Endodermal cell (in vitro differentiated cells): ENCODE measurements around the gene AP4E1. TPM values are rescaled to one million over a fixed set of nuclear protein-coding genes. Genes with fewer than 3 reads are reported as not detected.
A peak's percentile ranks its signal among the peaks of the same experiment; 100 is the strongest.

Experiments used
- DNase-seq: peaks from one replicate; pipeline ENCODE4 v3.0.0-alpha.2; 2017
- H3K27ac ChIP-seq: 2 replicates; pipeline ENCODE4 v1.5.1; 2013; ENCODE audit warnings: mild to moderate bottlenecking, low read depth, low read length, moderate library complexity
- H3K27me3 ChIP-seq: 2 replicates; pipeline ENCODE4 v1.6.1; 2013; ENCODE audit warnings: mild to moderate bottlenecking, low read length, moderate library complexity; ENCODE audit not compliant: insufficient read depth, control insufficient read depth, poor library complexity, severe bottlenecking
- H3K36me3 ChIP-seq: 2 replicates; pipeline ENCODE4 v1.7.0; 2013; ENCODE audit warnings: mild to moderate bottlenecking, low read length, moderate library complexity; ENCODE audit not compliant: control insufficient read depth, insufficient read depth
- H3K4me1 ChIP-seq: one replicate; pipeline ENCODE4 v1.7.0; 2013; ENCODE audit warnings: low read length; ENCODE audit not compliant: control insufficient read depth, insufficient read depth
- H3K4me3 ChIP-seq: 2 replicates; pipeline ENCODE4 v1.5.1; 2013; ENCODE audit warnings: mild to moderate bottlenecking, low read length, moderate library complexity
- H3K9ac ChIP-seq: 2 replicates; pipeline ENCODE4 v1.6.1; 2013; ENCODE audit warnings: mild to moderate bottlenecking, low read length, moderate library complexity; ENCODE audit not compliant: poor library complexity, severe bottlenecking; ENCODE audit errors: extremely low read depth
- H3K9me3 ChIP-seq: 2 replicates; pipeline ENCODE4 v1.6.1; 2013; ENCODE audit warnings: mild to moderate bottlenecking, low read length, moderate library complexity; ENCODE audit not compliant: control insufficient read depth
- H3K27ac Mint-ChIP-seq: 2 replicates; pipeline ENCODE4 v1.8.0; 2020; ENCODE audit warnings: mixed read lengths
- H3K27me3 Mint-ChIP-seq: 2 replicates; pipeline ENCODE4 v1.8.0; 2021; ENCODE audit warnings: mild to moderate bottlenecking, mixed read lengths; ENCODE audit not compliant: insufficient read depth
- H3K36me3 Mint-ChIP-seq: 2 replicates; pipeline ENCODE4 v1.8.0; 2020; ENCODE audit warnings: low read depth, mixed read lengths
- H3K4me1 Mint-ChIP-seq: 2 replicates; pipeline ENCODE4 v1.8.0; 2020; ENCODE audit warnings: mixed read lengths
- H3K4me3 Mint-ChIP-seq: 2 replicates; pipeline ENCODE4 v1.8.0; 2020; ENCODE audit warnings: mild to moderate bottlenecking, moderate library complexity, mixed read lengths
- H3K9me3 Mint-ChIP-seq: 2 replicates; pipeline ENCODE4 v1.8.0; 2020; ENCODE audit warnings: mild to moderate bottlenecking, mixed read lengths
- CTCF ChIP-seq: fragments of 200-600 bp; sonication (generic); conservative IDR thresholded peaks from 2 replicates; pipeline ENCODE4 v1.5.0; 2021; ENCODE audit warnings: antibody characterized with exemption, mild to moderate bottlenecking
- WGBS, 2 experiments: methylation state at CpG; one replicate each; pipeline versions ENCODE4 v1.1.5 to v1.1.7; 2013; ENCODE audit warnings: missing lambda C conversion rate in 2 of 2, mixed read lengths in 1 of 2; ENCODE audit not compliant: insufficient coverage in 1 of 2, insufficient read length in 1 of 2; 5-methylcytosine and 5-hydroxymethylcytosine counted together
- total RNA-seq, 2 donors: library from RNA; stranded (reverse); fragmentation: NEBNext Ultra II Directional in 1 of 2; extraction: Animal tissue kit (Norgen Biotek cat#: 25700) in 1 of 2; gene quantifications; 2 replicates in 1 of 2; 3 replicates in 1 of 2; pipeline ENCODE4 v1.2.1, GENCODE V29; 2021

The AP4E1 gene
- total RNA-seq, 2 donors from 2014 or later = 7.8 to 12.5 TPM

GRCh38 chr15:51006336-51006985 is 98.0 kb downstream of the AP4E1 start:
- DNase-seq = no peak
- peaks cover 18% of the 10 kb centered on the region for H3K9me3 Mint-ChIP-seq
- no peak overlapping the region for H3K4me3 Mint-ChIP-seq
- no peaks in the 10 kb centered on the region for H3K27me3 ChIP-seq
- H3K27me3 Mint-ChIP-seq = no peaks in the 10 kb centered on the region
- H3K4me1 Mint-ChIP-seq = peaks cover 2% of the 10 kb centered on the region
- 100% methylated on average over 1 of the region's 1 CpG; no CpG with 5 or more reads in 1 of the 2 experiments for WGBS, 2 experiments
- no peak overlapping the region for H3K9ac ChIP-seq
- peaks cover 5% of the 10 kb centered on the region for H3K4me1 ChIP-seq
- H3K27ac ChIP-seq = no peak overlapping the region
- H3K36me3 ChIP-seq = peaks cover 38% of the 10 kb centered on the region
- H3K36me3 Mint-ChIP-seq = peaks cover 40% of the 10 kb centered on the region
- no peak for TF ChIP-seq CTCF
- no peak overlapping the region for H3K27ac Mint-ChIP-seq
- peaks cover 15% of the 10 kb centered on the region for H3K9me3 ChIP-seq
- H3K4me3 ChIP-seq = no peak overlapping the region

DNA sequence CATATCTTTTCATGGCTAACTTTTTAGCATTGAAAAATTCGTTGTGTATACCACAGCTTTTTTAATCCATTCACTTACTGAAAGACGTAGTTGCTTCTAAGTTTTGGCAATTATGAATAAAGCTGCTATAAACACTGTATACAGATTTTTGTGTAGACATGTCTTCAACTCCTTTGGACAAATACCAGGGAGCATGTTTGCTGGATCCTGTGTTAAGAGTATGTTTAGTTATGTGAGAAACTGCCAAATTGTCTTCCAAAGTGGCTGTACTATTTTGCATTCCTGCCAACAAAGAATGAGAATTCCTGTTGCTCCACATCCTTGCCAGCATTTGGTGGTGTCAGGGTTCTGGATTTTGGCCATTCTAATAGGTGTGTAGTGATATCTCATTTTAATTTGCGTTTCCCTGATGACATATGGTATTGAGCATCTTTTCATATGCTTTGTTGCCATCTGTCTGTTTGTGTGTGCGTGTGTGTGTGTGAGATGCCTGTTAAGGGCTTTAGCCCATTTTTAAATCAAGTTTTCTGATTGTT is 98.7 kb downstream of the AP4E1 start:
- Mint-ChIP-seq H3K27me3 (no peaks in the 10 kb centered on the region), H3K36me3 (peaks cover 35% of the 10 kb centered on the region), H3K27ac (no peak overlapping the region), H3K4me3 (no peak overlapping the region), H3K9me3 (peaks cover 18% of the 10 kb centered on the region), H3K4me1 (peaks cover 2% of the 10 kb centered on the region)
- no peak for DNase-seq
- Histone ChIP-seq H3K27ac (no peak overlapping the region), H3K9me3 (peaks cover 15% of the 10 kb centered on the region), H3K9ac (no peak overlapping the region), H3K36me3 (peaks cover 36% of the 10 kb centered on the region), H3K4me3 (peak overlapping the region; percentile 10), H3K27me3 (no peaks in the 10 kb centered on the region), H3K4me1 (peaks cover 5% of the 10 kb centered on the region)
- 84 to 94% methylated on average over 4 of the region's 4 CpGs for WGBS, 2 experiments
- TF ChIP-seq CTCF = no peak

GRCh38 chr15:51011212-51011611 is 102.7 kb downstream of the AP4E1 start:
- DNase-seq = no peak
- Mint-ChIP-seq H3K4me3 (no peak overlapping the region), H3K36me3 (peaks cover 31% of the 10 kb centered on the region), H3K9me3 (peaks cover 18% of the 10 kb centered on the region), H3K27me3 (no peaks in the 10 kb centered on the region), H3K4me1 (no peaks in the 10 kb centered on the region), H3K27ac (no peak overlapping the region)
- 100% methylated on average over 1 of the region's 1 CpG; no CpG with 5 or more reads in 1 of the 2 experiments for WGBS, 2 experiments
- TF ChIP-seq CTCF = no peak
- Histone ChIP-seq H3K9me3 (peaks cover 19% of the 10 kb centered on the region), H3K36me3 (peaks cover 17% of the 10 kb centered on the region), H3K4me3 (no peak overlapping the region), H3K9ac (no peak overlapping the region), H3K4me1 (no peaks in the 10 kb centered on the region), H3K27me3 (no peaks in the 10 kb centered on the region), H3K27ac (no peak overlapping the region)
